NOMO-1 treated with DMSO at 0.1 percent for 48 hours (cell line): Measurements from ENCODE around the gene CAMSAP1.

Experiments
- DNase-seq: peaks from one replicate; lab custom pipeline; 2025; ENCODE audit not compliant: unreplicated experiment; lab: John Stamatoyannopoulos, UW

CAMSAP1 gene

GRCh38 chr9:135794361-135794885 is 112.9 kb downstream of the CAMSAP1 start:
- DNase-seq: no peak

- DNase-seq: no peak
Measured at GRCh38 chr9:135794057-135794335, 113.3 kb downstream of the CAMSAP1 start.

DNA sequence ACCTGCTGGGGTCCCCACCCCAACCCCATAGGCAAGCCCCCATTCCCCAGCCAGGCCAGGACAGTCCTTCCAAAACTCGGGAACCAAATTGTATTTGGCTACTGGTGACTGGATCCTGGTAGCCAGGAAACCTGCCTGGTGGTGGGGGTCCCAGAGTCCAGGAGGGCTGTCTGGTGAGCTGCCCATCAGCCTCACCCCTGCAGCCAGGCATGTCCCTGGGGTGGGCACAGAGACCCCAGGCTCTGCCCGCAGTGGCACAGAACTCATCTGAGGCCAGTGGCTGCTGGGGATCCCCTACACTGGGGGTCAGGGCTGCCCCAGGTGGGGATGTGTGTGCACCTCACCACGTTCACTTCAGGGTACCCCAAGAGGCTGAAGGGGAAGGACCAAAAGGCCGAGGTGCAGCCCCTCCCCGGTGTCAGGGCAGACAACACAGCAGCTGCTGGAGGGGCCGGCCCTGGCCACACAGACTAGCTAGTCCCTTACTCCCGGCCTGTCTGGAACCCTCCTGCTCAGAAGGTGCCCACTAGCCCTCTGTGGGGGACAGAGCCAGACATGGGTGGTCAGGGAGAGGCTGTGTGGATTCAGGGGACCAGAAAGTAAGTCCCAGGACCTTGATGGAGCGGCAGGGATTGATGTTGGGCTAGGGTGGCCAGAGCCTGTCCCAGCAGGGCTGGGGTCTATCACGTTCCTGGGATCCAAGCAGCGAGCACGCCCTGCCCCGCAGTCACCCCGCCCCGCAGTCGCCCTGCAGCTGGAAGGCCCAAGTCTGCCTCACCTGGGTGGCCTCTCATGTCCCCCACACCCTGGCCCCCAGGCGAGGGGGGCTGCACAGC is 113.9 kb downstream of the CAMSAP1 start:
- DNase-seq: no peak

DNA sequence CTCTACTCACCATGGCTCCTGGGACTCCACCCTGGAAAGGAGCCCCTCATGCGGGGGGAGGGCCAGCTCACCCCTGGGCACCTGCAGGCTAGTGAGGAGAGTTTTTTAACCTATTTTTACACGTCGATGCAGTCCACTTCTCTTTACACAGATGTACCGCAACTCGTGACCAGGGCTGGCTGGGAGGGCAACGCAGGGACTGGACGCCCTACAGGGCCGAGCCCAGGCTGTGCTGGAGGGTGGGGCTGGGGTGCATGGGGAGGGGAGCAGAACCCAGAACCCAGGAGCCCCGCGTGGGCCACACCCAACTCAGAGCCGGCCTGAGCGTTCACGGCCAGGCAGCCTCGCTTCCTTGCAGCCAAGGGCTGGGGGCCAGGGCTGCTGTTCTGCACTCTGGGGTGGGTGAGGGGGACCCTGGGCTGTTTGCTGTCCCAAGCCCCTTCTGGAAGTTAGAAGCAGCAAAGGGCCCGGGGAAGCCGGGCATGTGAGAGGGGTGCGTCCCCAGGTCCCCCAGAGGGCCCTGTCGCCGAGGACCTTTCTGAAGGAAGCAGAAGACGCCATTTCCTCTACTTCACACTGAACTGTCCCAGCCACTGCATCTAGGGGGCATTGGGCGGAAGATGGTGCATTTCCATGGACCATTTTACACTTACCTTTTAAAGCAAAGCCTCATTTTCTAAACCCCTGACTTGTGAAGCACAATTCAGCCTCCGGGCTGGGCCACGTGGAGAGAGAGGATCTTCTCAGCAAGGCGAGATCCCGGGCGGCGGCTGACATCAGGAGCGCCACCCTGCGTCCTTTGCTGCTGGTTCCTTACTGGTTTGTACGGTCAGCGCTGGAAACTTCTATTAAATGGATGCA is 114.8 kb downstream of the CAMSAP1 start:
- no peak for DNase-seq

- DNase-seq: no peak
Measured at GRCh38 chr9:135791431-135792267, 115.7 kb downstream of the CAMSAP1 start.

DNA sequence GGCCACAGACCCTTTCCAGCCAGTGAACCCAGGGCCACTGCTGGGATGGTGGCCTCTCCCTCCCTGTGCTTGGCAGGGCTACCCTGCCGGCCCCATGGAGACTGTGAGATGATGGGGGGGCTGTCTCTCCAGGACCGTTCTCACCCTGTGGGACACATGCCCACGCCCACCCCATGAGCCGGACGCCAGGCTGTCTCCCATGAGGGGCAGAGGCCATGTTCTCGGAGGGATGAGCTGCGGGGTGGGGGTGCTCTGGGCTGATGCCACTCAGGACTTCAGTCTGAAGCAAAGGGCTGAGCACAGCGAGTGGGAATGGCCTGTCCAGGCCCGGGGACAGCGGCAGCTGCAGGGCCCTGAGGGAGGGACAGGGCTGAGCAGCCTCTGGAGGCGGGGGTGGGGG is 116.5 kb downstream of the CAMSAP1 start:
- no peak for DNase-seq

- no peak for DNase-seq
Measured at GRCh38 chr9:135790356-135790755, 117.0 kb downstream of the CAMSAP1 start.

GRCh38 chr9:135789838-135790291 is 117.5 kb downstream of the CAMSAP1 start:
- DNase-seq: no peak

GRCh38 chr9:135788576-135789300 is 118.6 kb downstream of the CAMSAP1 start:
- no peak for DNase-seq

- DNase-seq: no peak
Measured at GRCh38 chr9:135787776-135788575, 119.4 kb downstream of the CAMSAP1 start.

DNA sequence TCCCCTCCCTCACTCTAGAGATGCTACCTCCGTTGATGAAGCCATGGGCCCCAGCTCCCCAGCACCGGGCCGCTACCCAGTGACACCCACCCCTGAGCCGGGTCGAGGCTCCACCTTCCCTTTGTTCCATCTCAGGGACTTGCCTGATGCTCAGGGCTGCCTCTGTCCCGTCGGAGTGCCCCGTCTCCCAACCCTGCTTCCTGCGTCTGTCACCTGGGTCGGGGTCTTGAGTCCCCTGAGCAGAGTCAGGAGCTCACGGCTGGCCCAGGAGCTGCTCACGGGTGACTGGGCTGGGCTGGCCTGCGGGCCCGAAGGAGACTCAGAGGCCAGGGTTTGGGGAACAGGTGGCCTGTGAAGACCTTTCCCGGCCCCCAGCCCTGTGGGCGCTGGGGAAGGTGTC is 120.0 kb downstream of the CAMSAP1 start:
- DNase-seq: no peak

DNA sequence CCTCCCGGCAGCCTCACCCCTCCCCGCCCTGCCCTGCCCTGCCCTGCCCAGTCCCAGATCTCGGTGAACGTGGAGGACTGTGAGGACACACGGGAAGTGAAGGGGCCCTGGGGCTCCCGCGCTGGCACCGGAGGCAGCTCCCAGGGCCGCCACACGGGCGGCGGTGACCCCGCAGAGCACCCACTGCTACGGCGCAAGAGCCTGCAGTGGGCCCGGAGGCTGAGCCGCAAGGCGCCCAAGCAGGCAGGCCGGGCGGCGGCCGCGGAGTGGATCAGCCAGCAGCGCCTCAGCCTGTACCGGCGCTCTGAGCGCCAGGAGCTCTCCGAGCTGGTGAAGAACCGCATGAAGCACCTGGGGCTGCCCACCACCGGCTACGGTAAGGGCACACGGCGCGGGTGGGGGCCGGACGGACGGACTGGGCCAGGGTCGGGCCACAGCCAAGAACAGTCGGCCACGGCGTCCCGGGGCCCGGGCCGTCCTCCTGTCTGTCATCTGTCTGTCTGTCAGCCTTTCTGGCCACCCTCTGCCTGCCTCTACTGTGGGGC is 121.1 kb downstream of the CAMSAP1 start:
- DNase-seq: no peak

GRCh38 chr9:135785013-135785575 is 122.3 kb downstream of the CAMSAP1 start:
- DNase-seq: no peak

DNA sequence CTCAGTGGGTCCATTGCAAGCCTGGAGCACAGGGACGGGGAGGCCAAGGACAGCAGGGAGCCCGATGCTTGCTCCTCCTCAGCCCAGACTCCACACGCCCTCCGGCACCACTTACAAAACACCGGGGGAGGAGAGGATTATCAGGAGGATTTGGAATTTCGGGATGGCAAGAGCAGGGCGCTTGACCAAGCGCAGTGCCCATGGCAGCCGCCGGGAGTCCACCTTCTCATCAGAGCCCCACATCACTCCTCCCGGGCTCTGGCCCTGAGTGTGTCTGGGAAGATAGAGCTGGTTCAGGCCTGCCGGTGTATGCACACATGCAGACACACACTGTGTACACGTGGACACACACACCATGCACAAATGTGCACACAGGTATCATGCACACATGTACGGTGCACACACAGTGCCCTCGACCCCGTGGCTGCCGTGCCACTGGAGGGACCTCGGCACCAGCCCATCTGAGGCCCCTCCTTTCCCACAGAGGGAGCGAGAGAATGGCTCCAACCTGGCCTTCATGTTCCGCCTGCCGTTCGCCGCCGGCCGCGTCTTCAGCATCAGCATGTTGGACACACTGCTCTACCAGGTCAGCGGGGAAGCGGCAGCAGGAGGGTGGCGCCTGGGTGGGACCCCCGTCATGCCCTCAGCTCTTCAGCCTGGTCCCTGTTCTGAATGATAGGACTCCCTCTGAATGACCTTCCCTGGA is 123.7 kb downstream of the CAMSAP1 start:
- DNase-seq: no peak

- DNase-seq: no peak
Measured at GRCh38 chr9:135782946-135783345, 124.4 kb downstream of the CAMSAP1 start.

DNA sequence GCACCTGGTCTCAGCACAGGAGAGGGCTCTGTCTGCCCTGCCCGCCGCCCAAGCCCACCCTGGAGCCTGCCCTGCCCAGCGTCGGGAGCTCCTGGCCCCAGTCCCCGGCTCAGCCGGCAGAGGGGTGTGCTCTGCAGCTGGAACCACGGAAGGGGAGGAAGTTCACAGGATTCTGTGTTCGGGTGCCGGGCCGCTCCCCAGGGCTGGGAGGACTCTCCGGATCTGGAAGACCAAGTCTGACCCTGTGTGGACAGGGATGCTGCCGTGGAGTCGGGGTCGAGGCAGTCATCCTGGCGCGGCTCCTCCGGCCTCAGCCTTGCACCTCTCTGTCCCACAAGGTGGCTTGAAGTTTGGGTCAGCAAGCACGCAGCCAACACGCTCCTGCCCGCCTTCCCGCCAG is 126.7 kb downstream of the CAMSAP1 start:
- DNase-seq: no peak

- no peak for DNase-seq
Measured at GRCh38 chr9:135780086-135780485, 127.3 kb downstream of the CAMSAP1 start.

GRCh38 chr9:135779571-135779970 is 127.8 kb downstream of the CAMSAP1 start:
- no peak for DNase-seq
